ENCODE measurements around the gene TRAPPC2.

TRAPPC2 gene

DNA sequence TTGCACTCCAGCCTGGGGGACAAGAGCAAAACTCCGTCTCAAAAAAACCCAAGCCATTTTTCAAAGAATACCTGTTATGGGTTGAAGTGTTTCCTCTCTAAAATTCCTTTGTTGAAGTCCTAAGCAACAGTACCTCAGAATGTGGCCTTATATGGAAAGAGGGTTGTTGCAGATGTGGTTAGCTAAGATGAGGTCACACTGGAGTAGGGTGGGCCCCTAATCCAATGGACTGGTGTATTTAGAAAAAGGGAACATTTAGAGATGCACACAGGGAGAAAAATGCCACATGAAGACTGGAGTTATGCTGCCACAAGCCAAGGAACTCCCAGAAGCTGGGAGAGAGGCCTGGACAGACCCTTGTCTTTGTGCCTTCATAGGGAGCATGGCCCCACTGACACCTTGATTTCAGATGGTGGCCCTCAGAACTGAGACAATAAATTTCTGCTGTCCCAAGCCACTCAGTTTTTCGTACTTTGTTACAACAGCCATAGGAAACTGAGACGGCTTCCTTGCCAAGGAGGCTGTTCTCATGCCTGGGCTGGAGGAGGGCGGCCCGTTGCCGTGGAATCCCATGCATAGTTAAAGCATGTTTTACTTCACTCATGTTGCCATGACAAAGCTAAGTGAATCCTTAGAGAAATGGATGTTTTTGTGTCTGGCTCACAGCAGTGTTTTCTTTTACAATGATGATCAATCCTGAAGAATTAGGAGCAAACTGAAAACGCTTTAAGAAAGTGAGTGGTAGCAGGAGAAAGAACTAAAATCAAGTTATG lies 16.5 kb downstream of the TRAPPC2 start:
- Histone ChIP-seq H3K9ac (ENCODE audit: low read depth, low read length) (peak overlapping the region; percentile 13), H3K4me1 (ENCODE audit: control insufficient read depth, insufficient read depth, low read length) (peaks cover 26% of the 10 kb centered on the region), H3K9me3 (replicated peaks; ENCODE audit: low read length) (no peaks in the 10 kb centered on the region), H3K27me3 (ENCODE audit: control insufficient read depth, insufficient read depth, low read length) (no peaks in the 10 kb centered on the region), H3K4me2 (ENCODE audit: low read length) (no peak overlapping the region), H3K36me3 (ENCODE audit: insufficient read depth, low read length) (peaks cover 13% of the 10 kb centered on the region), H3K4me3 (ENCODE audit: low read length) (no peak overlapping the region)

DNA sequence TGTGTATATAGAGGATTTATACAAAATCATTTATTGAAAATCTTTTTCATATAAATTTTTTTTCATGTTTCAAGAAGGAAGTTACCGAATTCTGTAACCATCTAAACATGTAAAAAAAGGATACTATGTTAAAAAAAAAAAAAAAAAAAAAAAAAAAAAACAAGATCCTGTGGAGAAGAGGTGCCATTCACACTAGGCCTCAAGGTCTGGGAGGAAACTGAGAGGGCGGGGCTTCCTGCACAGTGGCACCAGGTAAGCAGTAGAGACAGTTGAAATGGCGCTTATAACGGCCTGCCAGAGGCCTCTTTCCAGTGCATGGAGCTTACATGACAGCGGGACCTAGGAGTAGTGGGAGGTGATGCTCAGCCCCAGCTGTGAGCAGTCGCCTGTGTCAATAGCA lies 17.5 kb downstream of the TRAPPC2 start:
- Histone ChIP-seq H3K4me2 (ENCODE audit: low read length) (no peak overlapping the region), H3K4me1 (ENCODE audit: control insufficient read depth, insufficient read depth, low read length) (peaks cover 19% of the 10 kb centered on the region), H3K27me3 (ENCODE audit: control insufficient read depth, insufficient read depth, low read length) (no peaks in the 10 kb centered on the region), H3K4me3 (ENCODE audit: low read length) (no peak overlapping the region), H3K9ac (ENCODE audit: low read depth, low read length) (no peak overlapping the region), H3K9me3 (replicated peaks; ENCODE audit: low read length) (no peaks in the 10 kb centered on the region), H3K36me3 (ENCODE audit: insufficient read depth, low read length) (peaks cover 17% of the 10 kb centered on the region)

- Histone ChIP-seq H3K9me3 (replicated peaks; ENCODE audit: low read length) (no peaks in the 10 kb centered on the region), H3K36me3 (ENCODE audit: insufficient read depth, low read length) (peaks cover 22% of the 10 kb centered on the region), H3K27me3 (ENCODE audit: control insufficient read depth, insufficient read depth, low read length) (no peaks in the 10 kb centered on the region), H3K4me1 (ENCODE audit: control insufficient read depth, insufficient read depth, low read length) (peaks cover 14% of the 10 kb centered on the region), H3K4me2 (ENCODE audit: low read length) (no peak overlapping the region), H3K9ac (ENCODE audit: low read depth, low read length) (no peak overlapping the region), H3K4me3 (ENCODE audit: low read length) (no peak overlapping the region)
These were observed 18.0 kb downstream of the TRAPPC2 start for GRCh38 chrX:13716455-13716854.

GRCh38 chrX:13711141-13711540 lies 23.3 kb downstream of the TRAPPC2 start:
- no peaks in the 10 kb centered on the region for H3K27me3 ChIP-seq (ENCODE audit: control insufficient read depth, insufficient read depth, low read length)
- no peak overlapping the region for H3K4me2 ChIP-seq (ENCODE audit: low read length)
- no peak overlapping the region for H3K4me3 ChIP-seq (ENCODE audit: low read length)
- H3K9me3 ChIP-seq (replicated peaks; ENCODE audit: low read length) = no peaks in the 10 kb centered on the region
- H3K4me1 ChIP-seq (ENCODE audit: control insufficient read depth, insufficient read depth, low read length) = no peaks in the 10 kb centered on the region
- H3K36me3 ChIP-seq (ENCODE audit: insufficient read depth, low read length) = peaks cover 21% of the 10 kb centered on the region
- no peak overlapping the region for H3K9ac ChIP-seq (ENCODE audit: low read depth, low read length)

DNA sequence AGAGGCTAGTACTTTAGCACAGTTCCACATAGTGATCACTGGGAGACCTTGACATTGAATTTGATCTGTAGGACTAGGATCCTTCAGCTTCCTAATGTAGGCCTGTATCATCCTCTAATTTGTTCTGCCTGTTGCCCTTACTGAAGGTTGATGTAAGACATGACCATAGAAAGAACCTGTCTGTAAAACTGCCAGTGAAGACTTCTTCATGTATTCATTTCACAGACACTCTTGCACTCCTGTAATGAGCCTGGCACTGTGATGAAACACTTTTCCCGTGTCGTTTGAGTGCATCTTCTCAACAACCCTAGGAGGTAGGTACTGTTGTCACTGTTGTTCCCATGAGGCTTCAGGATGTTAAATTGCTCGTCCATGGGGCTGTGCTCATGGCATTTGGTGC lies 30.8 kb downstream of the TRAPPC2 start:
- Histone ChIP-seq H3K9ac (ENCODE audit: low read depth, low read length) (no peak overlapping the region), H3K9me3 (replicated peaks; ENCODE audit: low read length) (no peaks in the 10 kb centered on the region), H3K36me3 (ENCODE audit: insufficient read depth, low read length) (peaks cover 7% of the 10 kb centered on the region), H3K4me3 (ENCODE audit: low read length) (no peak overlapping the region), H3K4me2 (ENCODE audit: low read length) (peak overlapping the region; percentile 4), H3K27me3 (ENCODE audit: control insufficient read depth, insufficient read depth, low read length) (no peaks in the 10 kb centered on the region), H3K4me1 (ENCODE audit: control insufficient read depth, insufficient read depth, low read length) (peaks cover 12% of the 10 kb centered on the region)

DNA sequence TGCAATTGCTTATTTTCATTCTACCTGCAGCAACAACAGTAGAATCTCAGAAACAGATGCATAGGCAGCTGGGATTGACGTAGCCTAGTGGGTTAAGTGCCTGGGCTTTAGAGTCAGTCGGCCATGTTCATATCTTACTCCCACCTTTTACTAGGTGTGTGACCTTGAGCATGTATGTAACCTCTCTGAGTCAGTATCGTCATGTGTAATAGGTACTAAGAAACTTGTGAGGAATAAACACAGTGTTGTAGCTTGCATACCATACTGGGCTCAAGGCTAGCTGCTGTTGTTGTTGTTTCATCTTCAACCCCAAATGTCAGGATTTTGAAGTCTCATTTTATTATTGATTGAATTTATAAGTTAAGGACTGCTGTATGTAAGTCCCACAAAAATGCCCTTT lies 31.3 kb downstream of the TRAPPC2 start:
- Histone ChIP-seq H3K9ac (ENCODE audit: low read depth, low read length) (no peak overlapping the region), H3K9me3 (replicated peaks; ENCODE audit: low read length) (no peaks in the 10 kb centered on the region), H3K36me3 (ENCODE audit: insufficient read depth, low read length) (peaks cover 7% of the 10 kb centered on the region), H3K4me2 (ENCODE audit: low read length) (no peak overlapping the region), H3K27me3 (ENCODE audit: control insufficient read depth, insufficient read depth, low read length) (no peaks in the 10 kb centered on the region), H3K4me3 (ENCODE audit: low read length) (no peak overlapping the region), H3K4me1 (ENCODE audit: control insufficient read depth, insufficient read depth, low read length) (peaks cover 12% of the 10 kb centered on the region)

GRCh38 chrX:13702111-13702789 lies 32.2 kb downstream of the TRAPPC2 start:
- H3K4me3 ChIP-seq (ENCODE audit: low read length) = no peak overlapping the region
- H3K36me3 ChIP-seq (ENCODE audit: insufficient read depth, low read length) = peaks cover under 1% of the 10 kb centered on the region
- H3K4me1 ChIP-seq (ENCODE audit: control insufficient read depth, insufficient read depth, low read length) = peaks cover 12% of the 10 kb centered on the region
- H3K9me3 ChIP-seq (replicated peaks; ENCODE audit: low read length) = no peaks in the 10 kb centered on the region
- H3K4me2 ChIP-seq (ENCODE audit: low read length) = no peak overlapping the region
- H3K9ac ChIP-seq (ENCODE audit: low read depth, low read length) = no peak overlapping the region
- no peaks in the 10 kb centered on the region for H3K27me3 ChIP-seq (ENCODE audit: control insufficient read depth, insufficient read depth, low read length)

GRCh38 chrX:13700380-13700779 lies 34.0 kb downstream of the TRAPPC2 start:
- H3K9me3 ChIP-seq (replicated peaks; ENCODE audit: low read length) = no peaks in the 10 kb centered on the region
- no peak overlapping the region for H3K9ac ChIP-seq (ENCODE audit: low read depth, low read length)
- H3K4me1 ChIP-seq (ENCODE audit: control insufficient read depth, insufficient read depth, low read length) = peaks cover 12% of the 10 kb centered on the region
- no peak overlapping the region for H3K4me2 ChIP-seq (ENCODE audit: low read length)
- no peaks in the 10 kb centered on the region for H3K36me3 ChIP-seq (ENCODE audit: insufficient read depth, low read length)
- no peak overlapping the region for H3K4me3 ChIP-seq (ENCODE audit: low read length)
- H3K27me3 ChIP-seq (ENCODE audit: control insufficient read depth, insufficient read depth, low read length) = no peaks in the 10 kb centered on the region

GRCh38 chrX:13699183-13699826 lies 35.1 kb downstream of the TRAPPC2 start:
- no peaks in the 10 kb centered on the region for H3K27me3 ChIP-seq (ENCODE audit: control insufficient read depth, insufficient read depth, low read length)
- H3K36me3 ChIP-seq (ENCODE audit: insufficient read depth, low read length) = no peaks in the 10 kb centered on the region
- no peak overlapping the region for H3K4me3 ChIP-seq (ENCODE audit: low read length)
- no peak overlapping the region for H3K9ac ChIP-seq (ENCODE audit: low read depth, low read length)
- H3K4me2 ChIP-seq (ENCODE audit: low read length) = peak overlapping the region; percentile 17
- no peaks in the 10 kb centered on the region for H3K9me3 ChIP-seq (replicated peaks; ENCODE audit: low read length)
- peaks cover 18% of the 10 kb centered on the region for H3K4me1 ChIP-seq (ENCODE audit: control insufficient read depth, insufficient read depth, low read length)

DNA sequence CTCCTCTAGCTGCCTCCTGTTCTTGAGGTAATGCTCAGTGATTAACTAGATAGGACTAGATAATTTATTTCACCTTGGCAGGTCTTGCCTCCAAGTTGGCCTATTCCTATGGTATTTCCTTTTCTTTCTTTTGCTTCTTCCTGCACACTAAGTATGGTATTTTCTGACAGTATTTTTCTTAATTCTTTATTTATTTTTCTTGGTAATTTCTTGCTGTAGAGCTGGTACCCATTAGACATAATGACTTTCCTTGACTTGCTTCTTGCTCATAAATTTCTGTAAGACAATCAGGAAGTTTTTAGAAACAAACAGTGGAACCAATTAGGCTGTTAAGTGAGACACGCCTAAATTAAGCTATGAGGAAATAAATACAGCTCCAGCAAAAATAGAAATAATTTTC lies 36.0 kb downstream of the TRAPPC2 start:
- Histone ChIP-seq H3K9me3 (replicated peaks; ENCODE audit: low read length) (no peaks in the 10 kb centered on the region), H3K27me3 (ENCODE audit: control insufficient read depth, insufficient read depth, low read length) (no peaks in the 10 kb centered on the region), H3K9ac (ENCODE audit: low read depth, low read length) (no peak overlapping the region), H3K4me3 (ENCODE audit: low read length) (no peak overlapping the region), H3K4me1 (ENCODE audit: control insufficient read depth, insufficient read depth, low read length) (peaks cover 16% of the 10 kb centered on the region), H3K4me2 (ENCODE audit: low read length) (no peak overlapping the region), H3K36me3 (ENCODE audit: insufficient read depth, low read length) (no peaks in the 10 kb centered on the region)

GRCh38 chrX:13697976-13698375 lies 36.4 kb downstream of the TRAPPC2 start:
- Histone ChIP-seq H3K9me3 (replicated peaks; ENCODE audit: low read length) (no peaks in the 10 kb centered on the region), H3K27me3 (ENCODE audit: control insufficient read depth, insufficient read depth, low read length) (no peaks in the 10 kb centered on the region), H3K4me3 (ENCODE audit: low read length) (no peak overlapping the region), H3K4me2 (ENCODE audit: low read length) (no peak overlapping the region), H3K4me1 (ENCODE audit: control insufficient read depth, insufficient read depth, low read length) (peaks cover 16% of the 10 kb centered on the region), H3K36me3 (ENCODE audit: insufficient read depth, low read length) (no peaks in the 10 kb centered on the region), H3K9ac (ENCODE audit: low read depth, low read length) (no peak overlapping the region)

All from skeletal muscle satellite cell (primary cell).